Measurements from ENCODE around the gene EXD3.

EXD3 gene

DNA sequence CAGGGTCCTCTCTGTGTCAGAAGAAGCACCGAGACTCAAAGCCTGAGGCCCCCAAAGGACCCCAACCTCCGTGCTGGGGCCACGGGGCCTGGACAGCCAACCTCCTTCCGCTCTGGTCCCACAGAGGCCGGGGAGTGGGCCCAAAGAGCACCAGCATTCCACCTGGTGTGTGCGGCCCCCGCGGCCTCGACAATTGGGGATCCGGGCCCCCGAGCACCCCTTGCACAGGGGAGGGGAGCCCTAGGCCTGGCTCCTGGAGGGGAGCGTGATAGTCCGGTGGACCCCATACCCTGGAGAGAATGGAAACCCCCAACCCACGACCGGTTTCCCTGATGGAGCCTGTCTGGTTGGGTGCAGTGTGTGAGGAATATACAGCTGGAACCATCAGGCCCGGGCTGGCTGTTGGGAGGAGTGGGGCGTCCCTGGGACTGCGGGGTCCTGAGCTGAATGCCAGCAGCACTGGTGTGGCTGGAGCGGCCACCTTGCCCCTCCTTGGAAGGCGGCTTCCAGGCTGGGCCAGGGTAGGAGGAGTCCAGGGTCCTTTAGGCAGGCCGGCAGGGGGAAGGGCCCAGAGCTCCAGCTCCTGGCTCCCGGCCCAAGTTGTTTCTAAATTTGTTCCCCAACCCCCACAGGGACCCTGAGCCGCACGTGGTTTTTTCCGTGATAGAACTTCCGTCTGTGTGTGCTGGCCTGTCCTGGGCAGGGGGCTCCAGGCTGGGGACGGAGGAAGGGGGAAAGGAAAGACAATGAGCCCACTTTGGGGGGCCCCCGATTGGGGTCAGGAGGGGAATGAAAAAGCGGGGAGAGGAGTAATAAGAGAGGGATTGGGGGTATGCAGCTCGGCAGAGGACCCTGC, 146.3 kb downstream of the EXD3 start:
- in situ Hi-C loops (cut with HindIII; ENCODE audit: low pct_unique_long_range_greater_than_20kb, low sequenced_read_pairs): no loop called here
- TF ChIP-seq JUND (IDR thresholded peaks at IDR 0.05; ENCODE audit: low read depth): no peak
- DNase-seq (ENCODE audit: low read depth in 1 of 2, low spot score in 1 of 2): no peak

DNA sequence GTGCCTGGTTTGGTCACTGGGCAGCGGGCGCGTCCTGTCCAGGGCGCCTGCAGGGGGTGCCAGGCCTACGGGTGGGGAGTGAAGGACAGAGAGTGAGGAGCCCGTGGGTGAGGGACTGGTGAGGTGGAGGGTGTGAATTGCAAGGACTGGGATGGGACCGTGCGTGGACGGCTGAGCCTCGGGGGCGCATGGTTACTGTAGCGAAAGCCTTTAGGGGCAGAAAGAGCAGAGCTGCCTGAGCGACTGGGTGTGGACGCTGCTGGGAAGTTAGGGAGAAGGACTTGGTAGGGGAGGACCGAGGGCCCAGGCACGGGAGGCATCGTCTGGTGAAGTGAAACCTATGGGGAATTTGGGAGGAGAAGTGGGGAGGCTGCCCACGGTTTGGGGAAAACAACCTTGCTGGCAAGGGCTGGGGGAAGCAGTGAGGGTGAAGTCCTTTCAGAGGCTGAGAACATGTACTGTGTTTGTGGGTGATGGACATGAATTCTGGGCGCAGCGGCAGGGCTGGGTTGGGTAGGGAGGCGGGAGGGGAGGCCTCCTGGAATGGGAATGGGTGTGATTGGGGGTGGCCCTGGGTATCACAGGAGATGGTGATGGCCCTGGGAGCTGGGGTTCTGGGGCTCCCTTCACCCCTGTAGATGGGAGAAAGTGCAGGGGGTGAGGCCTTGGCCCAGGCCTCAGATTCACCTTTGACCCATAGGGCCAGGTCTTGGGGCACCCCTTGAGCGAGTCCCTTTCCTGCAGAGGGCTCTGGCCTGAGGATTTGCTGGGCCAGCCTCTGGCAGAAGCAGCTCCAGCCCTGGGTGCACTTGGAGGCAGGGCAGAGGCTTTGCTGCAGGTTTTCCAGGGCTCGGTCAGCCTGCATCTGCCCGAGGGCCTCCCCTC, 147.1 kb downstream of the EXD3 start:
- no peak for TF ChIP-seq JUND (IDR thresholded peaks at IDR 0.05; ENCODE audit: low read depth)
- in situ Hi-C loops (cut with HindIII; ENCODE audit: low pct_unique_long_range_greater_than_20kb, low sequenced_read_pairs): no loop called here
- DNase-seq (ENCODE audit: low read depth in 1 of 2, low spot score in 1 of 2): no peak

DNA sequence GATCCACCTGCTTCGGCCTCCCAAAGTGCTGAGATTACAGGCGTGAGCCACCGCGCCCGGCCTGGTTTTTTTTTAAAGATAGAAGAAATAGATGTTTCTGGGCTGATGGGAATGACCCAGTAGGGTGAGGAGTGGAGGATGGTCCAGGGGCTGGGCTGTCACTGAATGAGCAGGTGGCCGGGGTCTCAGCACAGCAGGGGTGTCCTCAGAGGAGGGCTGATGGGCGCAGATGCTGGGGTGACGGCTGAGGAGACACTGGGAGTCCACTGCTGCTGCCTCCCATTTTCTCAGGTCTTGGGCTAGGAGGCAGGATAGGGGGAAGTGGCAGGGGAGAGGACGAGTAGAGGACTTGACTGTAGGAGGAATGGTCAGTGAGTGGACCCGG, 147.8 kb downstream of the EXD3 start:
- in situ Hi-C loops (cut with HindIII; ENCODE audit: low pct_unique_long_range_greater_than_20kb, low sequenced_read_pairs): no loop called here
- TF ChIP-seq JUND (IDR thresholded peaks at IDR 0.05; ENCODE audit: low read depth): no peak
- no peak for DNase-seq (ENCODE audit: low read depth in 1 of 2, low spot score in 1 of 2)

DNA sequence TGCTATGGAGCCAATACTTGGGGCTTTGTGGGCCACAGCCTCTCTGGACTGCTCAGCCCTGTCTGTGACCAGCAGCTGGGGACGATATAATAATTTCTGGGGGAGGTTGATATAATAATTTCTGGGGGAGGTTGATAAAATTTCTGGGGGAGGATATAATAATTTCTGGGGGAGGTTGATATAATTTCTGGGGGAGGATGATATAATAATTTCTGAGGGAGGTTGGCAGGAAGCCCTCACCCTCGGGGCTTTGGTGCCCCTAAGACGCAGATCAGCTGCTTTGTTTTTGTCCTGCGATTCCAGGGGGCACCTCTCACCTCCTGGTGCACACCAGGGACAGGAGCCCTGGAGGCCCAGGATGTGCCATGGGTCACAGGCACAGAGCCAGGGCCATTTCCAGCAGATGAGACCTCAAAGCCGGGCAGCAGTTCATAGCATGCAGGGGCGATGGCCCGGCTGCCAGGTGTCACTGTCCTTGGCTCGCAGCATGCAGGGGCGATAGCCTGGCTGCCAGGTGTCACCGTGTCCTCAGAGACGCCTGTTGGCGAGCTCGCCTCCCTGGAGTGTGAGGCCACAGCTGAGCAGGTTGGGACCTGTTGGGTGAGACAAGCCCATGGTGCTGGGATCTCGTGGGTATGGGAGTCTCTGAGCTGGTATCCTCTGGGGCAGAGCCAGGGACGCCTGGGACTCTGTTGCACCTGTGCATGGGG, 149.2 kb downstream of the EXD3 start:
- in situ Hi-C loops (cut with HindIII; ENCODE audit: low pct_unique_long_range_greater_than_20kb, low sequenced_read_pairs): no loop called here
- DNase-seq (ENCODE audit: low read depth in 1 of 2, low spot score in 1 of 2): peak in 1 of 2 experiments; percentile 83
- TF ChIP-seq JUND (IDR thresholded peaks at IDR 0.05; ENCODE audit: low read depth): no peak

- in situ Hi-C loops (cut with HindIII; ENCODE audit: low pct_unique_long_range_greater_than_20kb, low sequenced_read_pairs): no loop called here
- peak; percentile 48 to 67 for DNase-seq (ENCODE audit: low read depth in 1 of 2, low spot score in 1 of 2)
- TF ChIP-seq JUND (IDR thresholded peaks at IDR 0.05; ENCODE audit: low read depth): no peak
Observed at GRCh38 chr9:137273095-137273490, 149.9 kb downstream of the EXD3 start.

GRCh38 chr9:137272241-137273094, 150.5 kb downstream of the EXD3 start:
- TF ChIP-seq JUND (IDR thresholded peaks at IDR 0.05; ENCODE audit: low read depth): no peak
- in situ Hi-C loops (cut with HindIII; ENCODE audit: low pct_unique_long_range_greater_than_20kb, low sequenced_read_pairs): no loop called here
- no peak for DNase-seq (ENCODE audit: low read depth in 1 of 2, low spot score in 1 of 2)

- TF ChIP-seq JUND (IDR thresholded peaks at IDR 0.05; ENCODE audit: low read depth): no peak
- DNase-seq (ENCODE audit: low read depth in 1 of 2, low spot score in 1 of 2): no peak
- in situ Hi-C loops (cut with HindIII; ENCODE audit: low pct_unique_long_range_greater_than_20kb, low sequenced_read_pairs): no loop called here
Observed at GRCh38 chr9:137271696-137272076, 151.3 kb downstream of the EXD3 start.

- TF ChIP-seq JUND (IDR thresholded peaks at IDR 0.05; ENCODE audit: low read depth): no peak
- DNase-seq (ENCODE audit: low read depth in 1 of 2, low spot score in 1 of 2): no peak
- in situ Hi-C loops (cut with HindIII; ENCODE audit: low pct_unique_long_range_greater_than_20kb, low sequenced_read_pairs): no loop called here
Observed at GRCh38 chr9:137270929-137271695, 151.8 kb downstream of the EXD3 start.

DNA sequence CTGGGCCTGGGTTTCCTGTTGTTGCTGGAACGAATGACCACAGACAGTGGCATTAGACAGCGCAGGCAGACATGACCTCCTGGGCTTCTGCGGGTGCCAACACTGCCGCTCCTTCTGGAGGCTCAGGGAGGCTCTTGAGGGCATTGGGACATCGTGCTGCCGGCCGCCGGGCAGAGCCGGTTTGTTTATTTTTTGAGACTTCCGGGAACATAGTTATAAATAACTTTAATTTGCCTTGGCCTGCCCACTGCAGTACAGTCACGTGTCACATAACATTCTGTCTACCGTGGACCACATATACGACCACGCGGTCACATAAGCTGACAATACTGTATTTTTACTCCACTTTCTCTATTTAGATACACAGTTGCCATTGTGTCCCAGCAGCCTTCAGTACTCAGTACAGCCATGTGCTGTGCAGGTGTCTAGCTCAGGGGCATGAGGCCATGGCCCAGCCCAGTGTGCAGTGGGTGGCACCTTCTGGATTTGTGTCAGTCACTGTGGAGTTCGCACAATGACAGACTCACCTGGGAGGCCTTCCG, 153.7 kb downstream of the EXD3 start:
- TF ChIP-seq JUND (IDR thresholded peaks at IDR 0.05; ENCODE audit: low read depth): no peak
- in situ Hi-C loops (cut with HindIII; ENCODE audit: low pct_unique_long_range_greater_than_20kb, low sequenced_read_pairs): no loop called here
- DNase-seq (ENCODE audit: low read depth in 1 of 2, low spot score in 1 of 2): peak; percentile 88 to 93

- in situ Hi-C loops (cut with HindIII; ENCODE audit: low pct_unique_long_range_greater_than_20kb, low sequenced_read_pairs): no loop called here
- no peak for TF ChIP-seq JUND (IDR thresholded peaks at IDR 0.05; ENCODE audit: low read depth)
- no peak for DNase-seq (ENCODE audit: low read depth in 1 of 2, low spot score in 1 of 2)
Observed at GRCh38 chr9:137268538-137269201, 154.3 kb downstream of the EXD3 start.

Data from T47D (cell line).